Hepatocyte (in vitro differentiated cells): ENCODE data around the gene SPIRE1. TPM values are rescaled to one million over a fixed set of nuclear protein-coding genes. Genes with fewer than 3 reads are reported as not detected.
A peak's percentile ranks its signal among the peaks of the same experiment; 100 is the strongest.

Experiments
- DNase-seq: peaks from one replicate; pipeline ENCODE4 v3.0.0-alpha.2; 2016; ENCODE audit warnings: low spot score
- H2AFZ ChIP-seq: fragments of 200-600 bp; sonication (generic); 2 replicates; pipeline ENCODE4 v1.6.0; 2016; ENCODE audit warnings: antibody characterized with exemption, mild to moderate bottlenecking
- H3K27ac ChIP-seq: fragments of 200-600 bp; sonication (generic); 2 replicates; pipeline ENCODE4 v1.5.1; 2016; ENCODE audit warnings: mild to moderate bottlenecking
- H3K27me3 ChIP-seq: fragments of 200-600 bp; sonication (generic); 2 replicates; pipeline ENCODE4 v1.6.1; 2016
- H3K36me3 ChIP-seq: fragments of 200-600 bp; sonication (generic); replicated peaks from 2 replicates; pipeline ENCODE4 v1.5.1; 2016; ENCODE audit warnings: low read depth; ENCODE audit not compliant: insufficient read depth
- H3K4me1 ChIP-seq: fragments of 200-600 bp; sonication (generic); 2 replicates; pipeline ENCODE4 v1.5.1; 2016; ENCODE audit warnings: mild to moderate bottlenecking, moderate library complexity; ENCODE audit not compliant: insufficient read depth
- H3K4me2 ChIP-seq: fragments of 200-600 bp; sonication (generic); 2 replicates; pipeline ENCODE4 v1.6.0; 2016
- H3K4me3 ChIP-seq: fragments of 200-600 bp; sonication (generic); 2 replicates; pipeline ENCODE4 v1.5.1; 2016; ENCODE audit warnings: mild to moderate bottlenecking
- H3K79me2 ChIP-seq: fragments of 200-600 bp; sonication (generic); 2 replicates; pipeline ENCODE4 v1.6.0; 2017; ENCODE audit warnings: mild to moderate bottlenecking
- H3K9me2 ChIP-seq: fragments of 200-600 bp; sonication (generic); replicated peaks from 2 replicates; pipeline ENCODE4 v1.6.0; 2017; ENCODE audit warnings: mild to moderate bottlenecking; ENCODE audit not compliant: insufficient read depth
- H3K9me3 ChIP-seq: fragments of 200-600 bp; sonication (generic); 2 replicates; pipeline ENCODE4 v1.5.1; 2016; ENCODE audit warnings: low read depth, mild to moderate bottlenecking
- H4K20me1 ChIP-seq: fragments of 200-600 bp; sonication (generic); 2 replicates; pipeline ENCODE4 v1.6.0; 2016; ENCODE audit warnings: mild to moderate bottlenecking; ENCODE audit not compliant: insufficient read depth, poor library complexity, severe bottlenecking
- EZH2 ChIP-seq: fragments of 200-600 bp; sonication (generic); IDR thresholded peaks from 2 replicates; pipeline ENCODE4 v1.6.1; 2016; ENCODE audit warnings: antibody characterized with exemption, mild to moderate bottlenecking, borderline replicate concordance
- EZH2phosphoT487 ChIP-seq: fragments of 200-600 bp; sonication (generic); IDR thresholded peaks from one replicate; pipeline ENCODE4 v1.6.1; 2018; ENCODE audit warnings: antibody characterized with exemption, mild to moderate bottlenecking, low read depth, moderate library complexity; ENCODE audit not compliant: unreplicated experiment, severe bottlenecking
- WGBS: methylation state at CpG from one replicate; pipeline ENCODE4 v1.1.6; 2016; ENCODE audit warnings: low lambda C conversion rate; ENCODE audit errors: missing lambda C conversion rate; 5-methylcytosine and 5-hydroxymethylcytosine counted together
- polyA plus RNA-seq: library from polyadenylated mRNA; unstranded; fragments of >200 nt; fragmentation: Nextera tagmentation; extraction: Ambion mirVana; gene quantifications from 2 replicates; pipeline ENCODE4 v1.2.1, GENCODE V29; 2016
- total RNA-seq: library from RNA; depleted of rRNA; stranded (reverse); fragments of >200 nt; gene quantifications from 2 replicates; pipeline ENCODE4 v1.2.3, GENCODE V29; 2014
- TF ChIP-seq, protein P1 (sequence below): fragments of 200-600 bp; sonication (generic); IDR thresholded peaks from 2 replicates; pipeline ENCODE4 v1.5.1; 2016; ENCODE audit warnings: antibody characterized with exemption, mild to moderate bottlenecking; ENCODE audit not compliant: poor library complexity

The SPIRE1 gene
- total and polyA plus RNA-seq, 2 experiments from 2014 or later, result 13.1 to 18.9 TPM

DNA sequence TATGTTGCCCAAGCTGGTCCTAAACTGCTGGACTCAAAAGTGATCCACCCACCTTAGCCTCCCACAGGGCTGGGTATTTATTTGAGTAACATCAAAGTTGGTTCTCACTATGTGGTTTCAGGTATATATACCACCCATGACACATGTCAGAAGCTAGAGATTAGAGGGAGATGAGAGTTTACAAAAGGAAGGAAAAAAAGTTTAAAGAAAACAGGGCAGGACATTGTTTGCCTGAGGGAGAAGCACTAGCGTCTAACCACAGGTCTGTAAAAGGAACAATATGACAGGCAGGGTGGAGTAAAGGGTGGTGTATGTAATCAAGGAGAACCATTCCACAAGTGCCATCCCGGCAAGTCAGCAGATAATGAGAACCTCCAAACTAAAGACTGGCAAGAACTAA is 36.1 kb upstream of the SPIRE1 start:
- DNase-seq, result no peak
- Histone ChIP-seq H3K27me3 (no peaks in the 10 kb centered on the region), H4K20me1 (no peaks in the 10 kb centered on the region), H3K9me2 (no peaks in the 10 kb centered on the region), H3K79me2 (no peaks in the 10 kb centered on the region), H3K4me3 (no peak overlapping the region), H3K4me2 (no peak overlapping the region), H3K27ac (peak overlapping the region; percentile 39), H2AFZ (no peak overlapping the region), H3K4me1 (no peaks in the 10 kb centered on the region), H3K9me3 (no peaks in the 10 kb centered on the region), H3K36me3 (peaks cover 3% of the 10 kb centered on the region)
- WGBS, result 46% methylated on average over 2 of the region's 2 CpGs
- TF ChIP-seq EZH2phosphoT487, result no peak
- no peak for TF ChIP-seq EZH2
- TF ChIP-seq, protein P1, sequence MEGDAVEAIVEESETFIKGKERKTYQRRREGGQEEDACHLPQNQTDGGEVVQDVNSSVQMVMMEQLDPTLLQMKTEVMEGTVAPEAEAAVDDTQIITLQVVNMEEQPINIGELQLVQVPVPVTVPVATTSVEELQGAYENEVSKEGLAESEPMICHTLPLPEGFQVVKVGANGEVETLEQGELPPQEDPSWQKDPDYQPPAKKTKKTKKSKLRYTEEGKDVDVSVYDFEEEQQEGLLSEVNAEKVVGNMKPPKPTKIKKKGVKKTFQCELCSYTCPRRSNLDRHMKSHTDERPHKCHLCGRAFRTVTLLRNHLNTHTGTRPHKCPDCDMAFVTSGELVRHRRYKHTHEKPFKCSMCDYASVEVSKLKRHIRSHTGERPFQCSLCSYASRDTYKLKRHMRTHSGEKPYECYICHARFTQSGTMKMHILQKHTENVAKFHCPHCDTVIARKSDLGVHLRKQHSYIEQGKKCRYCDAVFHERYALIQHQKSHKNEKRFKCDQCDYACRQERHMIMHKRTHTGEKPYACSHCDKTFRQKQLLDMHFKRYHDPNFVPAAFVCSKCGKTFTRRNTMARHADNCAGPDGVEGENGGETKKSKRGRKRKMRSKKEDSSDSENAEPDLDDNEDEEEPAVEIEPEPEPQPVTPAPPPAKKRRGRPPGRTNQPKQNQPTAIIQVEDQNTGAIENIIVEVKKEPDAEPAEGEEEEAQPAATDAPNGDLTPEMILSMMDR, result no peak

DNA sequence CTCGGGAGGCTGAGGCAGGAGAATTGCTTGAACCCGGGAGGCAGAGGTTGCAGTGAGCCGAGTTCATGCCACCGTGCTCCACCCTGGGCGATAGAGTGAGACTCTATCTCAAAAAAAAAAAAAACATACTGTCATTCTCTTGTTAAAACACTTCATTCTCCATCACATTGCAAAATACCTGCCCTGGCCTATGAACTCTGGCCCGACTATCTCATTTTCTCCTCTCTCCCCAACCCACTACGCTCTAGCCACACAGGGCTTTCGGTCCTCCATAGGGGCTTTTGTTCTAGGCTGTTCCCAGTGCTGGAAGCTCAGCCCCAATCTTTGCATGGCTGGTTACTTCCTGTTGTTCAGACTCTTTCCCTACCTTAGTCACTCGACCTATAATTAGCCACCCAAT is 34.3 kb upstream of the SPIRE1 start:
- no peaks in the 10 kb centered on the region for H3K27me3 ChIP-seq
- H3K4me3 ChIP-seq, result no peak overlapping the region
- no peaks in the 10 kb centered on the region for H3K9me3 ChIP-seq
- H2AFZ ChIP-seq, result no peak overlapping the region
- no peak for DNase-seq
- TF ChIP-seq EZH2, result no peak
- no peak for TF ChIP-seq EZH2phosphoT487
- TF ChIP-seq, protein P1, result no peak
- peaks cover 3% of the 10 kb centered on the region for H3K36me3 ChIP-seq
- 88% methylated on average over 8 of the region's 9 CpGs for WGBS
- H4K20me1 ChIP-seq, result no peaks in the 10 kb centered on the region
- H3K4me1 ChIP-seq, result no peaks in the 10 kb centered on the region
- H3K9me2 ChIP-seq, result no peaks in the 10 kb centered on the region
- H3K4me2 ChIP-seq, result no peak overlapping the region
- H3K27ac ChIP-seq, result no peak overlapping the region
- H3K79me2 ChIP-seq, result no peaks in the 10 kb centered on the region

DNA sequence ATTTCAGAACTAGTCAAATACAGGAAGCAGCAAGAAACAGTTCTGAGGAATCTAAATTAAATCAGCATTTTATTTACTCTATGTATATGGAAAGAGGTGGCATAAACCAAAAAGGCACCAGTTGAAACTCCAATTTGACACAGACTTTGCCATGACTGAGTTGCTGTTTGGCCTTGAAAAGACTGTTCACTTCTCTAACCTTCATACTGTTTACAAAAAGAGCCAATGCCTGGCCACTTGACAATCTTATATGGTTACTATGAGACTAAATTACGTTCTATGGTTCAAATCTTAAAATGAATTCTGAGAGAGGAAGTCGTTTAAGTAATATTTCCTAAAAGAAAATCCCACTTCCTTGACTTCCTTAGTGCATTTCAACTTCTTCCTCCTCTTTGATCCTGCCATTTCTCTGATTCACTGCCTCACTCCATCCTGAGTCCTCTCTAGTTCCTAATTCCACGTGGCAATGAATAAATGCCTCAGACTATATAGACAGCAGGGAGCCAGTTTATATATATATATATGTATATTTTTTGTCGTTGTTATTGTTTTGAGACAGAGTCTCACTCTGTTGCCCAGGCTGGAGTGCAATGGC is 31.4 kb upstream of the SPIRE1 start:
- TF ChIP-seq EZH2, result no peak
- no peak for TF ChIP-seq EZH2phosphoT487
- TF ChIP-seq, protein P1, result no peak
- Histone ChIP-seq H4K20me1 (no peaks in the 10 kb centered on the region), H3K27ac (no peak overlapping the region), H3K4me1 (no peaks in the 10 kb centered on the region), H3K9me2 (no peaks in the 10 kb centered on the region), H3K79me2 (no peaks in the 10 kb centered on the region), H3K36me3 (peaks cover 3% of the 10 kb centered on the region), H3K27me3 (no peaks in the 10 kb centered on the region), H3K9me3 (no peaks in the 10 kb centered on the region), H2AFZ (no peak overlapping the region), H3K4me2 (no peak overlapping the region), H3K4me3 (no peak overlapping the region)
- 98% methylated on average over 4 of the region's 4 CpGs for WGBS
- no peak for DNase-seq
